Sigmoid colon (tissue), 7 donors: Measurements from ENCODE around the gene TCF15. TPM values are rescaled to one million over a fixed set of nuclear protein-coding genes. Genes with fewer than 3 reads are reported as not detected.

Experiments
- DNase-seq: peaks from one replicate; pipeline ENCODE4 v3.0.0-alpha.2; 2019
- H3K27ac ChIP-seq, 4 donors: fragments of 200-600 bp; sonication (generic); one replicate each; pipeline ENCODE4 v1.5.1; 2016 to 2019; ENCODE audit warnings: mild to moderate bottlenecking in 1 of 4
- H3K27me3 ChIP-seq, 3 donors: fragments of 200-600 bp; sonication (generic); one replicate each; pipeline ENCODE4 v1.5.1; 2019; ENCODE audit warnings: mild to moderate bottlenecking in 1 of 3
- H3K36me3 ChIP-seq, 4 donors: fragments of 200-600 bp; sonication (generic); one replicate each; pipeline ENCODE4 v1.5.1; 2016 to 2019
- H3K4me1 ChIP-seq, 4 donors: fragments of 200-600 bp; sonication (generic); one replicate each; pipeline ENCODE4 v1.5.1; 2017 to 2019
- H3K4me3 ChIP-seq, 4 donors: fragments of 200-600 bp; sonication (generic); one replicate each; pipeline ENCODE4 v1.5.1; 2017 to 2019; ENCODE audit warnings: mild to moderate bottlenecking in 2 of 4, moderate library complexity in 1 of 4
- H3K9me3 ChIP-seq, 4 donors: fragments of 200-600 bp in 3 of 4; sonication (generic) in 3 of 4; one replicate each; pipeline versions ENCODE4 v1.5.1 to v1.6.1; 2013 to 2019
- EP300 ChIP-seq, 4 donors: sonication (generic); formaldehyde crosslinking; IDR thresholded peaks; one replicate each; pipeline ENCODE4 v1.6.1; 2017; ENCODE audit warnings: antibody characterized with exemption in 4 of 4
- POLR2A ChIP-seq, 2 donors: fragments of 450-650 bp; IDR thresholded peaks; one replicate each; pipeline ENCODE4 v1.6.1; 2016; ENCODE audit warnings: antibody characterized with exemption in 2 of 2, mild to moderate bottlenecking in 2 of 2, moderate library complexity in 2 of 2
- POLR2AphosphoS5 ChIP-seq, 4 donors: sonication (generic); formaldehyde crosslinking; IDR thresholded peaks; one replicate each; pipeline ENCODE4 v1.6.1; 2017; ENCODE audit warnings: antibody characterized with exemption in 4 of 4
- WGBS, 2 donors: extraction: QIAGEN DNeasy Blood & Tissue Kit; methylation state at CpG; one replicate each; pipeline ENCODE4 v1.1.7; 2013; 5-methylcytosine and 5-hydroxymethylcytosine counted together
- intact Hi-C: fragments of 100-400 bp; cut with DNase I; formaldehyde crosslinking; loops from one replicate; pipeline ENCODE4 v1.15.1; 2023
- polyA plus RNA-seq, 3 donors: library from polyadenylated mRNA; stranded (reverse); fragments of 200-250 nt; gene quantifications; one replicate each; pipeline ENCODE4 v1.2.3, GENCODE V29; 2013
- total RNA-seq, 4 donors: library from RNA; depleted of rRNA; stranded (reverse); fragments of >200 nt; gene quantifications; one replicate each; pipeline ENCODE4 v1.1.0, GENCODE V29; 2016
- TF ChIP-seq, protein P1 (sequence below), 4 experiments: fragments of 450-650 bp in 3 of 4; fragments of 200-600 bp in 1 of 4; IDR thresholded peaks; one replicate each; pipeline ENCODE4 v1.5.1; 2016 to 2019; ENCODE audit warnings: antibody characterized with exemption in 4 of 4, mild to moderate bottlenecking in 3 of 4, moderate library complexity in 2 of 4
- donor health status: healthy with polysubstance abuse.
- donor health status: Bipolar disorder and iron deficiency.
- donor health status: healthy.

TCF15 gene
- total and polyA plus RNA-seq, 7 donors = 0.20 to 0.66 (median 0.36) TPM; not detected in 4

GRCh38 chr20:608970-609369 is 1.1 kb downstream of the TCF15 start:
- H3K27me3 ChIP-seq = peaks cover 19 to 61% (median 58%) of the 10 kb centered on the region in 3 donors
- peaks cover 0 to 4% (median 0%) of the 10 kb centered on the region in 4 donors for H3K4me1 ChIP-seq
- peak overlapping the region in 1 of 4 donors; percentile 27 for H3K27ac ChIP-seq
- H3K9me3 ChIP-seq = no peaks in the 10 kb centered on the region
- peak overlapping the region in 3 of 4 donors; percentile 23 to 33 (median 26) for H3K4me3 ChIP-seq
- no peaks in the 10 kb centered on the region for H3K36me3 ChIP-seq
- WGBS, 2 donors = 76 to 79% methylated on average over 8 of the region's 8 CpGs
- no peak for TF ChIP-seq POLR2AphosphoS5 (IDR thresholded peaks at IDR 0.05)
- TF ChIP-seq, protein P1, sequence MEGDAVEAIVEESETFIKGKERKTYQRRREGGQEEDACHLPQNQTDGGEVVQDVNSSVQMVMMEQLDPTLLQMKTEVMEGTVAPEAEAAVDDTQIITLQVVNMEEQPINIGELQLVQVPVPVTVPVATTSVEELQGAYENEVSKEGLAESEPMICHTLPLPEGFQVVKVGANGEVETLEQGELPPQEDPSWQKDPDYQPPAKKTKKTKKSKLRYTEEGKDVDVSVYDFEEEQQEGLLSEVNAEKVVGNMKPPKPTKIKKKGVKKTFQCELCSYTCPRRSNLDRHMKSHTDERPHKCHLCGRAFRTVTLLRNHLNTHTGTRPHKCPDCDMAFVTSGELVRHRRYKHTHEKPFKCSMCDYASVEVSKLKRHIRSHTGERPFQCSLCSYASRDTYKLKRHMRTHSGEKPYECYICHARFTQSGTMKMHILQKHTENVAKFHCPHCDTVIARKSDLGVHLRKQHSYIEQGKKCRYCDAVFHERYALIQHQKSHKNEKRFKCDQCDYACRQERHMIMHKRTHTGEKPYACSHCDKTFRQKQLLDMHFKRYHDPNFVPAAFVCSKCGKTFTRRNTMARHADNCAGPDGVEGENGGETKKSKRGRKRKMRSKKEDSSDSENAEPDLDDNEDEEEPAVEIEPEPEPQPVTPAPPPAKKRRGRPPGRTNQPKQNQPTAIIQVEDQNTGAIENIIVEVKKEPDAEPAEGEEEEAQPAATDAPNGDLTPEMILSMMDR (IDR thresholded peaks at IDR 0.05) = no peak
- no peak for TF ChIP-seq EP300 (IDR thresholded peaks at IDR 0.05)
- TF ChIP-seq POLR2A (IDR thresholded peaks at IDR 0.05) = no peak
- intact Hi-C loops = no loop called here
- DNase-seq = no peak

GRCh38 chr20:607476-607875 is 2.6 kb downstream of the TCF15 start:
- Histone ChIP-seq H3K4me1 (peaks cover 0 to 4% (median 0%) of the 10 kb centered on the region in 4 donors), H3K36me3 (no peaks in the 10 kb centered on the region), H3K27ac (no peak overlapping the region), H3K9me3 (no peaks in the 10 kb centered on the region), H3K4me3 (no peak overlapping the region), H3K27me3 (peaks cover 19 to 49% (median 48%) of the 10 kb centered on the region in 3 donors)
- DNase-seq = no peak
- intact Hi-C loops = no loop called here
- TF ChIP-seq, protein P1 (IDR thresholded peaks at IDR 0.05) = no peak
- TF ChIP-seq POLR2AphosphoS5 (IDR thresholded peaks at IDR 0.05) (no peak), POLR2A (IDR thresholded peaks at IDR 0.05) (no peak), EP300 (IDR thresholded peaks at IDR 0.05) (no peak)
- WGBS, 2 donors = 79 to 89% methylated on average over 6 of the region's 6 CpGs

GRCh38 chr20:605237-605636 is 4.9 kb downstream of the TCF15 start:
- TF ChIP-seq, protein P1 (IDR thresholded peaks at IDR 0.05) = no peak
- TF ChIP-seq POLR2A (IDR thresholded peaks at IDR 0.05) (no peak), EP300 (IDR thresholded peaks at IDR 0.05) (no peak), POLR2AphosphoS5 (IDR thresholded peaks at IDR 0.05) (no peak)
- no peak overlapping the region for H3K4me3 ChIP-seq
- intact Hi-C loops = no loop called here
- H3K9me3 ChIP-seq = no peaks in the 10 kb centered on the region
- H3K4me1 ChIP-seq = peaks cover 0 to 2% (median 0%) of the 10 kb centered on the region in 4 donors
- peaks cover 6 to 26% (median 25%) of the 10 kb centered on the region in 3 donors for H3K27me3 ChIP-seq
- H3K36me3 ChIP-seq = no peaks in the 10 kb centered on the region
- no peak for DNase-seq
- peak overlapping the region in 1 of 4 donors; percentile 10 for H3K27ac ChIP-seq
- 66 to 80% methylated on average over 5 of the region's 5 CpGs for WGBS, 2 donors

DNA sequence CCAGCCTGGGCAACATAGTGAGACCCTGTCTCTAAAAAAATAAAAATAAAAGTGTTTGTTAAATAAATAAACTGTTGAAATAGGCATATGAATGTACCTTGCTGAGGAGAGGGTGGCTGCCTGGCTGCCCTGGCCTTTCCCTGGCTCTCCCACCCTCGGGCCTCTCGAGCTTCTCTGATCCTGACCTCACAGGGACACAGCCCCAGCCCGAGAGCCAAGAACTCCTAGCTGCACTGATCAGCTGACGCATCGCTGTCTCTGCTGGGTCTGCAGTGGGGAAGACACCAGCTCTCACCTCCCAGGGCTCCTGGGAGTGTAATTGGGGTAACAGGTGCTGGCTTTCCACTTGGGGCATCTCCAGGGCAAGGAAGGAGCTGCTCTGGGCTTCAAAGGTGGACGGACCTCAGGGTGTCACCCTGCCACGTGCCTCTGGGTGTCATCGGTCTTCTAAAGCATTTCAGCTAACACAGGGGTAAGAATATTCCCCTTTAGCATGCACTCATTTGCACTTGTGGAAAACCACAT is 6.9 kb downstream of the TCF15 start:
- no peaks in the 10 kb centered on the region for H3K36me3 ChIP-seq

More for the DNA sequence above, 6.9 kb downstream of the TCF15 start:
- Histone ChIP-seq H3K27ac (peak overlapping the region in 2 of 4 donors; percentile 7 to 38), H3K9me3 (no peaks in the 10 kb centered on the region), H3K4me3 (no peak overlapping the region), H3K4me1 (no peaks in the 10 kb centered on the region), H3K27me3 (peaks cover 0 to 8% (median 6%) of the 10 kb centered on the region in 3 donors)
- intact Hi-C loops = no loop called here
- TF ChIP-seq POLR2A (IDR thresholded peaks at IDR 0.05) (no peak), POLR2AphosphoS5 (IDR thresholded peaks at IDR 0.05) (no peak), EP300 (IDR thresholded peaks at IDR 0.05) (no peak)
- TF ChIP-seq, protein P1 (IDR thresholded peaks at IDR 0.05) = no peak
- 67 to 85% methylated on average over 8 of the region's 8 CpGs for WGBS, 2 donors
- DNase-seq = peak; percentile 34
